Measurements from ENCODE around the gene ZNF850. TPM values are rescaled to one million over a fixed set of nuclear protein-coding genes. Genes with fewer than 3 reads are reported as not detected.

The ZNF850 gene
- total and polyA plus RNA-seq, 2 of the 8 experiments (the other 6 are each of a cell fraction or from before 2014, with no cell fraction given), result 6.7 to 21.2 TPM

Other genes starting within 250 kb of the ZNF850 start
- 30.7 and 32.3 TPM in 2 replicates for gene ZNF260, start 244.5 kb downstream of the ZNF850 start, total RNA-seq (2021; fragmentation: NEBNext Ultra II Directional; extraction: Animal tissue kit (Norgen Biotek cat#: 25700))
- gene ZNF260, start 244.5 kb downstream of the ZNF850 start, polyA plus RNA-seq (2011; rRNA removed), result 4.1 and 5.5 TPM in 2 replicates
- 12.4 and 14.1 TPM in 2 replicates for gene ZNF529, start 199.5 kb downstream of the ZNF850 start, total RNA-seq (2021; fragmentation: NEBNext Ultra II Directional; extraction: Animal tissue kit (Norgen Biotek cat#: 25700))
- gene ZNF529, start 199.5 kb downstream of the ZNF850 start, polyA plus RNA-seq (2011; rRNA removed), result 8.0 and 8.4 TPM in 2 replicates
- gene ZNF382, start 167.5 kb downstream of the ZNF850 start, total RNA-seq (2021; fragmentation: NEBNext Ultra II Directional; extraction: Animal tissue kit (Norgen Biotek cat#: 25700)), result 4.2 and 6.3 TPM in 2 replicates
- gene ZNF382, start 167.5 kb downstream of the ZNF850 start, polyA plus RNA-seq (2011; rRNA removed), result 1.7 and 1.9 TPM in 2 replicates
- gene ZNF461, start 106.0 kb downstream of the ZNF850 start, total RNA-seq (2021; fragmentation: NEBNext Ultra II Directional; extraction: Animal tissue kit (Norgen Biotek cat#: 25700)), result 5.4 and 5.9 TPM in 2 replicates
- gene ZNF461, start 106.0 kb downstream of the ZNF850 start, polyA plus RNA-seq (2011; rRNA removed), result 0.93 and 1.1 TPM in 2 replicates
- gene ZNF567, start 85.2 kb downstream of the ZNF850 start, total RNA-seq (2021; fragmentation: NEBNext Ultra II Directional; extraction: Animal tissue kit (Norgen Biotek cat#: 25700)), result 10.5 and 10.6 TPM in 2 replicates
- gene ZNF567, start 85.2 kb downstream of the ZNF850 start, polyA plus RNA-seq (2011; rRNA removed), result 1.7 and 6.5 TPM in 2 replicates
- gene ZNF790, start 65.6 kb upstream of the ZNF850 start, total RNA-seq (2021; fragmentation: NEBNext Ultra II Directional; extraction: Animal tissue kit (Norgen Biotek cat#: 25700)), result 7.2 and 7.5 TPM in 2 replicates
- 1.7 and 1.9 TPM in 2 replicates for gene ZNF790, start 65.6 kb upstream of the ZNF850 start, polyA plus RNA-seq (2011; rRNA removed)
- gene ZNF345, start 78.1 kb upstream of the ZNF850 start, total RNA-seq (2021; fragmentation: NEBNext Ultra II Directional; extraction: Animal tissue kit (Norgen Biotek cat#: 25700)), result 5.1 TPM in 2 replicates
- 3.2 and 3.8 TPM in 2 replicates for gene ZNF345, start 78.1 kb upstream of the ZNF850 start, polyA plus RNA-seq (2011; rRNA removed)
- 2.3 and 3.3 TPM in 2 replicates for gene ZNF829, start 143.5 kb upstream of the ZNF850 start, total RNA-seq (2021; fragmentation: NEBNext Ultra II Directional; extraction: Animal tissue kit (Norgen Biotek cat#: 25700))
- gene ZNF829, start 143.5 kb upstream of the ZNF850 start, polyA plus RNA-seq (2011; rRNA removed), result 0.97 and 1.3 TPM in 2 replicates
- 2.4 and 2.7 TPM in 2 replicates for gene ZNF568, start 143.5 kb upstream of the ZNF850 start, total RNA-seq (2021; fragmentation: NEBNext Ultra II Directional; extraction: Animal tissue kit (Norgen Biotek cat#: 25700))
- gene ZNF568, start 143.5 kb upstream of the ZNF850 start, polyA plus RNA-seq (2011; rRNA removed), result 1.4 and 1.6 TPM in 2 replicates

Data from H1 (cell line).